ENCODE data around the gene GOLGA1.
"Not testable (repeated sequence)": the region's sequence is repeated elsewhere in the genome, so short reads cannot be mapped to it uniquely, and the experiment has no call there.

GOLGA1 gene

GRCh38 chr9:124840300-124840833, 100.5 kb downstream of the GOLGA1 start:
- Histone ChIP-seq H3K27me3 (ENCODE audit: control insufficient read depth, insufficient read depth, low read length) (no peaks in the 10 kb centered on the region), H3K4me1 (ENCODE audit: control insufficient read depth, insufficient read depth, low read length) (peaks cover 29% of the 10 kb centered on the region), H3K36me3 (ENCODE audit: insufficient read depth, low read length) (no peaks in the 10 kb centered on the region), H3K4me2 (ENCODE audit: low read length) (peak overlapping the region; percentile 16), H3K4me3 (ENCODE audit: low read length) (no peak overlapping the region), H3K9ac (ENCODE audit: low read depth, low read length) (peak overlapping the region; percentile 20), H3K9me3 (replicated peaks; ENCODE audit: low read length) (no peaks in the 10 kb centered on the region)

GRCh38 chr9:124839612-124840299, 101.1 kb downstream of the GOLGA1 start:
- Histone ChIP-seq H3K4me1 (ENCODE audit: control insufficient read depth, insufficient read depth, low read length) (peaks cover 35% of the 10 kb centered on the region), H3K4me2 (ENCODE audit: low read length) (no peak overlapping the region), H3K36me3 (ENCODE audit: insufficient read depth, low read length) (no peaks in the 10 kb centered on the region), H3K9ac (ENCODE audit: low read depth, low read length) (peak overlapping the region; percentile 20), H3K9me3 (replicated peaks; ENCODE audit: low read length) (no peaks in the 10 kb centered on the region), H3K4me3 (ENCODE audit: low read length) (no peak overlapping the region), H3K27me3 (ENCODE audit: control insufficient read depth, insufficient read depth, low read length) (no peaks in the 10 kb centered on the region)

- H3K9me3 ChIP-seq (replicated peaks; ENCODE audit: low read length); H3K4me2 ChIP-seq (ENCODE audit: low read length); H3K4me3 ChIP-seq (ENCODE audit: low read length); H3K9ac ChIP-seq (ENCODE audit: low read depth, low read length); H3K27me3 ChIP-seq (ENCODE audit: control insufficient read depth, insufficient read depth, low read length); H3K36me3 ChIP-seq (ENCODE audit: insufficient read depth, low read length): not testable (repeated sequence)
- peaks cover 35% of the 10 kb centered on the region for H3K4me1 ChIP-seq (ENCODE audit: control insufficient read depth, insufficient read depth, low read length)
These were observed 102.2 kb downstream of the GOLGA1 start for GRCh38 chr9:124838567-124839275.

GRCh38 chr9:124838132-124838531, 102.8 kb downstream of the GOLGA1 start:
- not testable (repeated sequence) for H3K36me3 ChIP-seq (ENCODE audit: insufficient read depth, low read length); H3K4me2 ChIP-seq (ENCODE audit: low read length); H3K27me3 ChIP-seq (ENCODE audit: control insufficient read depth, insufficient read depth, low read length); H3K9ac ChIP-seq (ENCODE audit: low read depth, low read length); H3K9me3 ChIP-seq (replicated peaks; ENCODE audit: low read length); H3K4me3 ChIP-seq (ENCODE audit: low read length)
- H3K4me1 ChIP-seq (ENCODE audit: control insufficient read depth, insufficient read depth, low read length) = peaks cover 29% of the 10 kb centered on the region

GRCh38 chr9:124835026-124835557, 105.8 kb downstream of the GOLGA1 start:
- H3K27me3 ChIP-seq (ENCODE audit: control insufficient read depth, insufficient read depth, low read length) = no peaks in the 10 kb centered on the region
- H3K36me3 ChIP-seq (ENCODE audit: insufficient read depth, low read length) = no peaks in the 10 kb centered on the region
- no peak overlapping the region for H3K9ac ChIP-seq (ENCODE audit: low read depth, low read length)
- no peaks in the 10 kb centered on the region for H3K9me3 ChIP-seq (replicated peaks; ENCODE audit: low read length)
- H3K4me1 ChIP-seq (ENCODE audit: control insufficient read depth, insufficient read depth, low read length) = peaks cover 36% of the 10 kb centered on the region
- H3K4me2 ChIP-seq (ENCODE audit: low read length) = peak overlapping the region; percentile 14
- H3K4me3 ChIP-seq (ENCODE audit: low read length) = no peak overlapping the region

- Histone ChIP-seq H3K4me1 (ENCODE audit: control insufficient read depth, insufficient read depth, low read length) (peaks cover 32% of the 10 kb centered on the region), H3K4me3 (ENCODE audit: low read length) (no peak overlapping the region), H3K9me3 (replicated peaks; ENCODE audit: low read length) (no peaks in the 10 kb centered on the region), H3K4me2 (ENCODE audit: low read length) (no peak overlapping the region), H3K36me3 (ENCODE audit: insufficient read depth, low read length) (no peaks in the 10 kb centered on the region), H3K27me3 (ENCODE audit: control insufficient read depth, insufficient read depth, low read length) (no peaks in the 10 kb centered on the region), H3K9ac (ENCODE audit: low read depth, low read length) (no peak overlapping the region)
These were observed 106.3 kb downstream of the GOLGA1 start for GRCh38 chr9:124834591-124834990.

GRCh38 chr9:124831642-124832364, 109.1 kb downstream of the GOLGA1 start:
- Histone ChIP-seq H3K9ac (ENCODE audit: low read depth, low read length) (peak overlapping the region; percentile 3), H3K9me3 (replicated peaks; ENCODE audit: low read length) (no peaks in the 10 kb centered on the region), H3K4me3 (ENCODE audit: low read length) (no peak overlapping the region), H3K36me3 (ENCODE audit: insufficient read depth, low read length) (no peaks in the 10 kb centered on the region), H3K27me3 (ENCODE audit: control insufficient read depth, insufficient read depth, low read length) (no peaks in the 10 kb centered on the region), H3K4me1 (ENCODE audit: control insufficient read depth, insufficient read depth, low read length) (peaks cover 32% of the 10 kb centered on the region), H3K4me2 (ENCODE audit: low read length) (no peak overlapping the region)

GRCh38 chr9:124830593-124830992, 110.3 kb downstream of the GOLGA1 start:
- Histone ChIP-seq H3K4me3 (ENCODE audit: low read length) (no peak overlapping the region), H3K27me3 (ENCODE audit: control insufficient read depth, insufficient read depth, low read length) (no peaks in the 10 kb centered on the region), H3K36me3 (ENCODE audit: insufficient read depth, low read length) (no peaks in the 10 kb centered on the region), H3K4me1 (ENCODE audit: control insufficient read depth, insufficient read depth, low read length) (peaks cover 32% of the 10 kb centered on the region), H3K4me2 (ENCODE audit: low read length) (no peak overlapping the region), H3K9me3 (replicated peaks; ENCODE audit: low read length) (no peaks in the 10 kb centered on the region), H3K9ac (ENCODE audit: low read depth, low read length) (no peak overlapping the region)

- no peak overlapping the region for H3K9ac ChIP-seq (ENCODE audit: low read depth, low read length)
- H3K4me1 ChIP-seq (ENCODE audit: control insufficient read depth, insufficient read depth, low read length) = peaks cover 19% of the 10 kb centered on the region
- H3K36me3 ChIP-seq (ENCODE audit: insufficient read depth, low read length) = no peaks in the 10 kb centered on the region
- H3K4me3 ChIP-seq (ENCODE audit: low read length) = no peak overlapping the region
- H3K27me3 ChIP-seq (ENCODE audit: control insufficient read depth, insufficient read depth, low read length) = no peaks in the 10 kb centered on the region
- H3K4me2 ChIP-seq (ENCODE audit: low read length) = no peak overlapping the region
- H3K9me3 ChIP-seq (replicated peaks; ENCODE audit: low read length) = no peaks in the 10 kb centered on the region
These were observed 111.6 kb downstream of the GOLGA1 start for GRCh38 chr9:124829334-124829669.

- no peak overlapping the region for H3K4me2 ChIP-seq (ENCODE audit: low read length)
- H3K4me3 ChIP-seq (ENCODE audit: low read length) = no peak overlapping the region
- no peaks in the 10 kb centered on the region for H3K9me3 ChIP-seq (replicated peaks; ENCODE audit: low read length)
- H3K27me3 ChIP-seq (ENCODE audit: control insufficient read depth, insufficient read depth, low read length) = no peaks in the 10 kb centered on the region
- H3K4me1 ChIP-seq (ENCODE audit: control insufficient read depth, insufficient read depth, low read length) = peaks cover 20% of the 10 kb centered on the region
- H3K9ac ChIP-seq (ENCODE audit: low read depth, low read length) = no peak overlapping the region
- H3K36me3 ChIP-seq (ENCODE audit: insufficient read depth, low read length) = no peaks in the 10 kb centered on the region
These were observed 112.2 kb downstream of the GOLGA1 start for GRCh38 chr9:124828489-124829333.
